Stimulated activated CD8-positive, alpha-beta memory T cell treated with anti-CD3 and anti-CD28 coated beads, Interleukin-15, amount 100 ng/mL, for 48 hours (primary cell): ENCODE results near the gene JPH3.

Experiments used
- DNase-seq, 2 donors: peaks; one replicate each; pipeline ENCODE4 v3.0.0-alpha.2; 2020; ENCODE audit warnings: low read depth in 2 of 2

The JPH3 gene

GRCh38 chr16:87697256-87697655 is 94.9 kb downstream of the JPH3 start:
- DNase-seq = no peak

- no peak for DNase-seq
Observed at GRCh38 chr16:87697792-87698191, 95.5 kb downstream of the JPH3 start.

- DNase-seq = no peak
Observed at GRCh38 chr16:87698241-87698640, 95.9 kb downstream of the JPH3 start.

GRCh38 chr16:87698676-87699199 is 96.4 kb downstream of the JPH3 start:
- no peak for DNase-seq

- no peak for DNase-seq
Observed at GRCh38 chr16:87700406-87701077, 98.2 kb downstream of the JPH3 start.

- no peak for DNase-seq
Observed at GRCh38 chr16:87701078-87701460, 98.8 kb downstream of the JPH3 start.

- DNase-seq = no peak
Observed at GRCh38 chr16:87701505-87701921, 99.2 kb downstream of the JPH3 start.

GRCh38 chr16:87702325-87702811 is 100.1 kb downstream of the JPH3 start:
- DNase-seq = peak; percentile 30 to 45

- no peak for DNase-seq
Observed at GRCh38 chr16:87703071-87703470, 100.8 kb downstream of the JPH3 start.

- DNase-seq = no peak
Observed at GRCh38 chr16:87703835-87704375, 101.6 kb downstream of the JPH3 start.

- DNase-seq = no peak
Observed at GRCh38 chr16:87704754-87705353, 102.5 kb downstream of the JPH3 start.

GRCh38 chr16:87705771-87706277 is 103.5 kb downstream of the JPH3 start:
- no peak for DNase-seq

- DNase-seq = no peak
Observed at GRCh38 chr16:87706278-87707000, 104.1 kb downstream of the JPH3 start.

GRCh38 chr16:87707097-87707496 is 104.8 kb downstream of the JPH3 start:
- no peak for DNase-seq

- no peak for DNase-seq
Observed at GRCh38 chr16:87707714-87708580, 105.6 kb downstream of the JPH3 start.

GRCh38 chr16:87708881-87709638 is 106.8 kb downstream of the JPH3 start:
- no peak for DNase-seq

GRCh38 chr16:87709677-87710076 is 107.4 kb downstream of the JPH3 start:
- DNase-seq = no peak

GRCh38 chr16:87710887-87711286 is 108.6 kb downstream of the JPH3 start:
- no peak for DNase-seq

GRCh38 chr16:87712184-87712762 is 110.0 kb downstream of the JPH3 start:
- no peak for DNase-seq
